ENCODE measurements around the gene NGB.
"Not testable (repeated sequence)": the region's sequence is repeated elsewhere in the genome, so short reads cannot be mapped to it uniquely, and the experiment has no call there.

The NGB gene

GRCh38 chr14:77290705-77291104 is 19.7 kb upstream of the NGB start:
- DNase-seq: no peak

- DNase-seq: no peak
These were observed 15.6 kb upstream of the NGB start for GRCh38 chr14:77286576-77286975.

- no peak for DNase-seq
These were observed 13.5 kb upstream of the NGB start for GRCh38 chr14:77284466-77284865.

- DNase-seq: no peak
These were observed 13.1 kb upstream of the NGB start for GRCh38 chr14:77284066-77284465.

GRCh38 chr14:77281852-77282410 is 10.9 kb upstream of the NGB start:
- no peak for DNase-seq

- DNase-seq: not testable (repeated sequence)
These were observed 9.9 kb upstream of the NGB start for GRCh38 chr14:77280921-77281320.

- no peak for DNase-seq
These were observed 8.7 kb upstream of the NGB start for GRCh38 chr14:77279719-77280118.

GRCh38 chr14:77278461-77279230 is 7.6 kb upstream of the NGB start:
- DNase-seq: no peak

GRCh38 chr14:77276959-77277358 is 6.0 kb upstream of the NGB start:
- DNase-seq: no peak

GRCh38 chr14:77276295-77276935 is 5.4 kb upstream of the NGB start:
- no peak for DNase-seq

GRCh38 chr14:77275601-77276017 is 4.6 kb upstream of the NGB start:
- DNase-seq: no peak

- no peak for DNase-seq
These were observed 4.1 kb upstream of the NGB start for GRCh38 chr14:77275041-77275580.

- DNase-seq: no peak
These were observed 2.8 kb upstream of the NGB start for GRCh38 chr14:77273796-77274195.

GRCh38 chr14:77272261-77272660 is 1.3 kb upstream of the NGB start:
- DNase-seq: no peak

GRCh38 chr14:77270361-77271112 is 469 bp downstream of the NGB start:
- DNase-seq: no peak

- DNase-seq: no peak
These were observed 1.9 kb downstream of the NGB start for GRCh38 chr14:77268989-77269600.

- DNase-seq: no peak
These were observed 2.9 kb downstream of the NGB start for GRCh38 chr14:77267937-77268699.

GRCh38 chr14:77266336-77266735 is 4.7 kb downstream of the NGB start:
- no peak for DNase-seq

GRCh38 chr14:77265561-77266335 is 5.3 kb downstream of the NGB start:
- DNase-seq: no peak

GRCh38 chr14:77265187-77265515 is 5.9 kb downstream of the NGB start:
- DNase-seq: no peak

GRCh38 chr14:77264466-77265186 is 6.4 kb downstream of the NGB start:
- DNase-seq: no peak
